ENCODE measurements around the gene ITK.
A peak's percentile ranks its signal among the peaks of the same experiment; 100 is the strongest.

ITK gene

GRCh38 chr5:157245886-157246285, 65.2 kb downstream of the ITK start:
- FAIRE-seq (no peak), DNase-seq (ENCODE audit: low spot score) (no peak)

- no peak for DNase-seq (ENCODE audit: low spot score)
- FAIRE-seq, result no peak
These were observed 66.6 kb downstream of the ITK start for GRCh38 chr5:157247267-157247666.

- DNase-seq (ENCODE audit: low spot score) (no peak), FAIRE-seq (no peak)
These were observed 68.3 kb downstream of the ITK start for GRCh38 chr5:157248821-157249470.

GRCh38 chr5:157252711-157253465, 72.2 kb downstream of the ITK start:
- DNase-seq (ENCODE audit: low spot score) (peak; percentile 9), FAIRE-seq (no peak)

GRCh38 chr5:157253547-157253946, 72.9 kb downstream of the ITK start:
- no peak for FAIRE-seq
- DNase-seq (ENCODE audit: low spot score), result no peak

GRCh38 chr5:157258450-157258849, 77.8 kb downstream of the ITK start:
- FAIRE-seq, result no peak
- no peak for DNase-seq (ENCODE audit: low spot score)

GRCh38 chr5:157259699-157260098, 79.1 kb downstream of the ITK start:
- DNase-seq (ENCODE audit: low spot score) (no peak), FAIRE-seq (no peak)

- FAIRE-seq, result no peak
- DNase-seq (ENCODE audit: low spot score), result no peak
These were observed 83.0 kb downstream of the ITK start for GRCh38 chr5:157263496-157264090.

GRCh38 chr5:157265714-157266285, 85.2 kb downstream of the ITK start, which contains the start of gene CYFIP2:
Gene CYFIP2 (plus strand): TSS chr5:157266123. CDS start chr5:157285362, 19,239 bp downstream.
- DNase-seq (ENCODE audit: low spot score), result no peak
- no peak for FAIRE-seq

GRCh38 chr5:157266286-157267007, 85.8 kb downstream of the ITK start:
- FAIRE-seq, result no peak
- DNase-seq (ENCODE audit: low spot score), result no peak

GRCh38 chr5:157267025-157267424, 86.4 kb downstream of the ITK start:
- FAIRE-seq, result no peak

GRCh38 chr5:157267761-157268480, 87.3 kb downstream of the ITK start:
- no peak for DNase-seq (ENCODE audit: low spot score)
- no peak for FAIRE-seq

More at GRCh38 chr5:157267025-157267424, 86.4 kb downstream of the ITK start:
- no peak for DNase-seq (ENCODE audit: low spot score)

- FAIRE-seq, result no peak
- DNase-seq (ENCODE audit: low spot score), result no peak
These were observed 88.6 kb downstream of the ITK start for GRCh38 chr5:157269165-157269671.

GRCh38 chr5:157269761-157270272, 89.2 kb downstream of the ITK start:
- FAIRE-seq, result no peak
- no peak for DNase-seq (ENCODE audit: low spot score)

- DNase-seq (ENCODE audit: low spot score) (no peak), FAIRE-seq (no peak)
These were observed 90.1 kb downstream of the ITK start for GRCh38 chr5:157270771-157271170.

GRCh38 chr5:157271740-157272271, 91.2 kb downstream of the ITK start:
- DNase-seq (ENCODE audit: low spot score) (no peak), FAIRE-seq (no peak)

GRCh38 chr5:157273131-157273556, 92.5 kb downstream of the ITK start:
- DNase-seq (ENCODE audit: low spot score), result no peak
- no peak for FAIRE-seq

- no peak for FAIRE-seq
- DNase-seq (ENCODE audit: low spot score), result no peak
These were observed 94.8 kb downstream of the ITK start for GRCh38 chr5:157275403-157275802.

GRCh38 chr5:157278319-157279037, 97.8 kb downstream of the ITK start:
- no peak for FAIRE-seq
- DNase-seq (ENCODE audit: low spot score), result no peak
